DMS114 treated with DMSO at 0.1 percent for 48 hours (cell line): Measurements from ENCODE around the gene TMEM176B.

Experiments
- DNase-seq: peaks from one replicate; lab custom pipeline; 2025; ENCODE audit not compliant: unreplicated experiment; lab: John Stamatoyannopoulos, UW

TMEM176B gene

GRCh38 chr7:150799741-150800580 lies at the start of gene TMEM176B:
TMEM176B (minus strand) TSS chr7:150800364; CDS start chr7:150796569, 3,795 bp downstream.
- DNase-seq: no peak

GRCh38 chr7:150849204-150849775 lies 49.1 kb upstream of the TMEM176B start:
- DNase-seq: no peak

DNA sequence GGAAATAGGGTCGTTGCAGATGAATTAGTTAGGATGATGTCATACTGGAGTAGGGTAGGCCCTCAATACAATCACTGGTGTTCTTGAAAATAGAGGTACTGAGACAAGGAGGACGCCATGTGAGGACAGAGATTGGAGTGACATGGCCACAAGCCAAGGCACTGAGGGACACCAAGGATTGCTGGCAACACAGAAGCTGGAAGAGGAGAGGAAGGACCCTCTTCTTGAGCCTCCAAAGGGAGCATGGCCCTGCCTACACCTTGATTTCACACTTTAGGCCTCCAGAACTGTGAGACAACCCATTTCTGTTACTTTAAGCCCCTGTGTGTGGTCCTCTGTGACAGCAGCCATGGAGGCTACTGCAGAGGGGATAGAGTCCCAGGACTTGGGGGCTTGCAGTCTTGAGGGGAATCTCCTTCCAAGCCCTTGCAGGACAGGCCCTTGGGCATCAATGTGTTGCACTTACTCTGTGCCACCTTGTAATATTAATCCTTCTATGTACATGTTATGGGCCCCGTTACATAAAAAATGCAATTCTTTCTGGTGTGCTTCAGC lies 48.5 kb upstream of the TMEM176B start:
- DNase-seq: no peak

DNA sequence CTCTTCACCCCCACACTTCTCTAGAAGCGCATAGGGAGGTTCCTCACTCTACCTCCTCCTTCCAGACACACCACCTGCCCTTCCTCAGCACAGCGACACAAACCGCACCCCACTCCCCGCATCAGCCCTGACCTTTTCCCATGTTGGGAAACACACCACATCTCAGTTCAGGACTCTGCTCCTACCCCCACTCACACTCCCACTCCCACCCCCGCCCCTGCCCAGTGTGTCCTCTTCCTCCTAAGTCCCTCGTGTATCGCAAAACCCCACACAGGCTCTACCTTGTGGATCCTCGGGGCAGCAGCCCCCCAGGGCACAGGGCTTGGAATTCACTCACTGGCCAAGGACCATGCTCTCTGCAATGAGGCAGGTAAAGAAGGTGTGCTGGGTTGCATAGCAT lies 47.9 kb upstream of the TMEM176B start:
- DNase-seq: no peak

GRCh38 chr7:150847536-150847935 lies 47.4 kb upstream of the TMEM176B start:
- DNase-seq: no peak

DNA sequence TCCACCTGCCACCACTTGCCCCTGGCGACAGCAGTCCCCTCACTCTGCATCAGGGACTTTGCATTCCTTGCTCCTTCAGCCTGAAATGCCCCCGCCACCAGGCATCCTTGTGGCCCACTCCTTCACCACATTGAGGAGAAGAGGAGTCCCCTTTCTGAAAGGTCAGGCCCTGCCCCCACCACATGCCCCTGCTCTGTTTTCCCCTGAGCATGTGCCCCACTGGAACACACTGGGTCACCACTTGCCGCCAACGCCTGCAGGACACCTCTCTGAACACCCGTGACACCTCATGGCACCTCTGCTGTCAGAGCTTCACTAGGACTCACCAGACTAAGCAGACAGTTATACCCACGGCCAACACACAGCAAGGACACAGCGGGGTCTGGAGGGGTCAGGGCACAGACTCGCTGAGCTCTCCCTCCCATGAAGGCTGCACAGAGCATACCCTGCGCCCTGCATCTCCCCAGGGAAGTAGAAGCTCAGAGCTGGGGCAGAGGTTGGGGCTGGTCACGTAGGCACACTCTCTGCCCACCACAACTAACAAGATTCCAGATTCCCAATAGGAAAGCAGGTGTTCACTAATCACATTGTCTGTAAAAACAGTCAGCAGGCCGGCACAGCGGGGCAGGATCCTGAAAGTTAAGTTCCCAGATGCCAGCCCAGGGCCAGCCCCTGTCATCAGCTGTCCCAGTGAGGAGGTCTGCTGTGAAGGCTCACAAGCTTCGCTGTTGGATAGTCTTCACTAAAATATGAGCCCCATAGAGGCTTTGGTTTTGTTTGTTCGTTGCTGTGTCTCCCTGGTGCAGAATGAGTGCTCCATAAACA lies 46.3 kb upstream of the TMEM176B start:
- no peak for DNase-seq

- DNase-seq: no peak
These were observed 45.3 kb upstream of the TMEM176B start for GRCh38 chr7:150845421-150845861.

- DNase-seq: no peak
These were observed 42.6 kb upstream of the TMEM176B start for GRCh38 chr7:150842716-150843115.

DNA sequence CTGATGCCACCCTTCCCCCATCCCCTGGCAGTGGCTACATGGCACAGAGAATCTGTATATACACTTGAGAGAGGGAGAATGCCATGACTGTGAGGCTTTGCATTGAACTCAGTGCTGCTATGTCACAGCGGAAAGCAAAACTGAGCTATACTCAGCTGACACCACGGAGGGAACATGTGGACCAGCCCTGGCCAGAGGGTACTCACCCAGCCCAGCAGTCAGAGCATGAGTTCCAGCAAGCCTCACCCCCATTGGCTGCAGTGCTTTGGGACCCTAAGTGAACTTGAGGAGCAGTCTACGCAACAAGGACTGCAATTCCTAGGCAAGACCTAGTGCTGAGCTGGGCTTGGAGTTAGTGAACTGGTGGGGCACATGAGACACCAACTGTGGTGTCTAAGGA lies 41.9 kb upstream of the TMEM176B start:
- no peak for DNase-seq

GRCh38 chr7:150838965-150839650 lies 38.9 kb upstream of the TMEM176B start:
- DNase-seq: no peak

- no peak for DNase-seq
These were observed 35.6 kb upstream of the TMEM176B start for GRCh38 chr7:150835702-150836280.

DNA sequence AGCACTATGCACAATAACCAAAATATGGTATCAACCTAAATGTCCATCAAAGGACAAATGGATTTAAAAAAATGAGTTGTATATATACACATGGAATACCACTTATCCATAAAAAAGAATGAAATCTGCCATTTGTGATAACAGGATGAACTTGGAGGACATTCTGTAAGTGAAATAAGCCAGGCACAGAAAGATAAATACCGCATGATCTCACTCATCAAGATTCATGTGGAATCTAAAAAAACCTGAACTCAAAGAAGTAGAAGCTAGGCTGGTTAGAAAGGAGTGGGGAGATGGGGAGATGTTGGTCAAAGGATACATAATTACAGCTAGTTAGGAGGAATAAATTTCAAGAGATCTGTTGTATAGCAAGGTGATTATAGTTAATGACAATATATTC lies 34.9 kb upstream of the TMEM176B start:
- DNase-seq: no peak

DNA sequence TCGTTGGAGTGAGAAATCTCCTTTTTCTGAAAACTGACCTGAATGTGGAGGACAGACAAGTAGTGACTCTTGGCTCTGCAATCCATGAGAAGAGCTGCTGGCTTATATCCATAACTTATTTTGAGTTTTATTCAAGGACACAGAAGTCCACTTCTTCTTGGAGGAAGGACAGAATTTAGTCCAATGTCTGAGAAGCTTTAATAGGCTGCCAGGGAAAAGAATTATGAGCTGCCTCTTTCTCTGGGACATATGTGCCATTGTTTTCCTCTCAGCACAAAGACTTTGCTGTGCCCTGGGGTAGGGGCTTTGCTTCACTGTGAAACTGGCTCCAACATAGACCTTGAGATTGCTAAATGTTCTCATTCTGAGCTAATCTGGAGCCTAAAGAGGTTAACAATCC lies 31.7 kb upstream of the TMEM176B start:
- no peak for DNase-seq

GRCh38 chr7:150830937-150831336 lies 30.8 kb upstream of the TMEM176B start:
- DNase-seq: no peak

- no peak for DNase-seq
These were observed 29.3 kb upstream of the TMEM176B start for GRCh38 chr7:150829426-150829825.

GRCh38 chr7:150828384-150828783 lies 28.2 kb upstream of the TMEM176B start:
- DNase-seq: no peak

DNA sequence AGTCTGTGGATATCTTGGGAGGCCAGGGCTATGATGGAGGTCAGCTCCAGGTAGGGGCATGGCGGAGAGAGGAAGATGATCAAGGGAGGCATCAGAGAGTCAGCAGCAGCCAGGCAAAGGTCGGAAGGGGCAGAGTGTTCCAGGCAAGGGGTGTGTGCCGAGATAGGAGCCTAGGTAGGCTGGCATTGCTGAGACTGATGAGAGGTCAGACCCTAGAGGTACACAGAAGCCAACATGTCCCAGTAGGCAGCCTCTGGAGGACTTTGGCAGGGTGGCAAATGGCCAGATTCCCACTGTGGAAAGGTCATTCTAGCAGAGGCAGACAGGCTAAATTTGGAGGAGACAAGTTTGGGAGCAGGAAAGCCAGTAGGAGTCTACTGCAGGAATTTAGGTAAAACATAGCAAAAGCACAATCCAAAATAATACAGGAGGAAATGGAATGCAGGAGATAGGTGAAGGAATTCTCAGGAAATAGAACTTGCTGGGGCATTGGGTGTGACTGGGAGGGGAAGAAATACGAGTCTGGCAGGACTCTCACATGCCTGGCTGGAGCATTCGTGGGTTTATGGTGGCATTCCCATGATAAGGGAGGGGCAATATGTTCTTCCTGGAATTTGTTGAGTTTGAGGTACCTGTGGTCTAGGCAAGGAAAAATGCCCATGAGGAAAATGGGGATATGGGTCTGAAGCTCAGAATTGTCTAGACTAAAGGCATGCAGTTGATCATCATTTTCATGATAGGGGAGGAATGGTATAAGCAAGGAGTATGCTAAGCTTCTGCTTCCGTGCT lies 26.1 kb upstream of the TMEM176B start:
- DNase-seq: no peak

DNA sequence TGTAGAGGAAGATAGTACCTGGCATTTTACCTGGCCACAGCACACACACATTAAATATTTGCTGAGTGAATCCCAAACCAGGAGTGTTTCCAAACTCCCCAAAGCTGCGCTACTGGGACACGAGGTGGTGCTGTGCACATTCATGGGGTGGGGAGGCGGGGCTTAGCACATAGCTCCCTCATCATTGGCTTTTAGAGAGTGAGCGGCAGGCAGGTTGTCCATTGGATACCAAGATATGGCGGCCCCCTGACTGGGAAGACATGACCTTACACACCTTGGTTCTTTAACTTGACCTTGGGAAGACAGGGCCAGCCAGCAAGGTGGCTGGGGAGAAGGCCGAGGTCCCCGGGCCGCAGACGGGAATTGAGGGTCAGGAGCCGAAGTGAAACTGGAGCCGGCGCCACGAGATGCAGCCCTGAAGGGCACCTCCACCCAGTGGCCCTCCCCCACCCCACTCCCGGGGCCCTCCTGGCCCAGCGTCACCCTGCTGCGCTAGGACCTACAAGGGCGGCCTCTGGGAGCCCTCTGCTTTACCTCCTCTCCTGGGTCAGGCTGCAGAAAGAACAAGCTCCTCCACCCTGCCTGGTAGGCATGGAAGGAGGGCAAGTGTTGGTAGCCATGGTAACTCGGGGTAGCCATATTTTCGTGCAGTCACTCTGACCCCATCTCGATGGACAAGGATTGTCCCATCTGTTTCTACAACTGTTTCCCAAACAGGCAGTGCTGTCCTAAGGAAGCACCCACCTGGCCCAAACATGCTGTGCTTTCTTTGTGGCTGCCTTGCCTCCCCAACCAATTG lies 24.4 kb upstream of the TMEM176B start:
- no peak for DNase-seq
